ENCODE measurements around the gene KCNK16.

KCNK16 gene

GRCh38 chr6:39321761-39322160 is 741 bp downstream of the KCNK16 start:
- TF ChIP-seq, protein P1, sequence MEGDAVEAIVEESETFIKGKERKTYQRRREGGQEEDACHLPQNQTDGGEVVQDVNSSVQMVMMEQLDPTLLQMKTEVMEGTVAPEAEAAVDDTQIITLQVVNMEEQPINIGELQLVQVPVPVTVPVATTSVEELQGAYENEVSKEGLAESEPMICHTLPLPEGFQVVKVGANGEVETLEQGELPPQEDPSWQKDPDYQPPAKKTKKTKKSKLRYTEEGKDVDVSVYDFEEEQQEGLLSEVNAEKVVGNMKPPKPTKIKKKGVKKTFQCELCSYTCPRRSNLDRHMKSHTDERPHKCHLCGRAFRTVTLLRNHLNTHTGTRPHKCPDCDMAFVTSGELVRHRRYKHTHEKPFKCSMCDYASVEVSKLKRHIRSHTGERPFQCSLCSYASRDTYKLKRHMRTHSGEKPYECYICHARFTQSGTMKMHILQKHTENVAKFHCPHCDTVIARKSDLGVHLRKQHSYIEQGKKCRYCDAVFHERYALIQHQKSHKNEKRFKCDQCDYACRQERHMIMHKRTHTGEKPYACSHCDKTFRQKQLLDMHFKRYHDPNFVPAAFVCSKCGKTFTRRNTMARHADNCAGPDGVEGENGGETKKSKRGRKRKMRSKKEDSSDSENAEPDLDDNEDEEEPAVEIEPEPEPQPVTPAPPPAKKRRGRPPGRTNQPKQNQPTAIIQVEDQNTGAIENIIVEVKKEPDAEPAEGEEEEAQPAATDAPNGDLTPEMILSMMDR (conservative IDR thresholded peaks at IDR 0.05; ENCODE audit: low read depth, low read length), result no peak
- no peak overlapping the region for H3K4me3 ChIP-seq (ENCODE audit: low read length)

GRCh38 chr6:39320363-39320984 is 2.0 kb downstream of the KCNK16 start:
- TF ChIP-seq, protein P1 (conservative IDR thresholded peaks at IDR 0.05; ENCODE audit: low read depth, low read length), result no peak
- DNase-seq (ENCODE audit: low read depth), result no peak
- H3K4me3 ChIP-seq (ENCODE audit: low read length), result no peak overlapping the region

More at GRCh38 chr6:39321761-39322160, 741 bp downstream of the KCNK16 start:
- no peak for DNase-seq (ENCODE audit: low read depth)

DNA sequence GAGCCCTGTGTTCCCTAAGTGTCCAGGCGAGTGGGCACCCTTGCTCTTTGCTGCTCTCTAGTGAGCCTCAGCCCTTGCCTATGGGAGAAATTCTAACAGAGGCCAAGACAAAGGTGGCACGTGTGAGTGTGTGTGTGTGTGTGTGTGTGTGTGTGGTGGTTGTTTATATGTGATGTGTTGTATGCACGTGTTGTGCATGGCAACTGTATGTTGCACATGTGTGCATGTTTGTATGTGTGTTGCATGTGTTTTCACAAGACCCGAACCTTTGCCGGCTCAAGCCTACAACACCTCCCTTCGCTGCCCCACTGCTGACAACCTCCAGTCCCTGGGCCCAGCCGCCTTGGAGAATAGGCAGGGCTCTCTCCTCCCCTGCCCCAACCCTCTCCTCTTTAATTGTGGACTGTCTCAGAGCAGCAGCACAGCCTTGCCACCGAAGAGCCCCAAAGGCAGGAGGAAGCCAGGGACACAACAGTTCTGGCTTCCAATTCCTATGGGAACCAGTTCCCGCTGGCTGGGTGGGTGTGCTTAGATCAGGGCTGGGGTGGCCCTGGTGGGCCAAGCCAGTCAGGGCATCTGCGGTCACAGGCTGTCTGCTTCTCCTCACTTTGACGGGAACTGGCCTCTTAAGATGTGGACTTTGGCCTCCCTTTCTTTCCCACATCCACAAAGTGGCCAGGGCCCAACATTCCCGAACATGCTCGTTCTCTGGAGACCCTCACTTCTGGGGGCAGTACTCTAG is 2.7 kb downstream of the KCNK16 start:
- TF ChIP-seq, protein P1 (conservative IDR thresholded peaks at IDR 0.05; ENCODE audit: low read depth, low read length), result no peak
- DNase-seq (ENCODE audit: low read depth), result no peak
- H3K4me3 ChIP-seq (ENCODE audit: low read length), result no peak overlapping the region

GRCh38 chr6:39317256-39317655 is 5.2 kb downstream of the KCNK16 start:
- TF ChIP-seq, protein P1 (conservative IDR thresholded peaks at IDR 0.05; ENCODE audit: low read depth, low read length), result no peak
- H3K4me3 ChIP-seq (ENCODE audit: low read length), result no peak overlapping the region
- no peak for DNase-seq (ENCODE audit: low read depth)

DNA sequence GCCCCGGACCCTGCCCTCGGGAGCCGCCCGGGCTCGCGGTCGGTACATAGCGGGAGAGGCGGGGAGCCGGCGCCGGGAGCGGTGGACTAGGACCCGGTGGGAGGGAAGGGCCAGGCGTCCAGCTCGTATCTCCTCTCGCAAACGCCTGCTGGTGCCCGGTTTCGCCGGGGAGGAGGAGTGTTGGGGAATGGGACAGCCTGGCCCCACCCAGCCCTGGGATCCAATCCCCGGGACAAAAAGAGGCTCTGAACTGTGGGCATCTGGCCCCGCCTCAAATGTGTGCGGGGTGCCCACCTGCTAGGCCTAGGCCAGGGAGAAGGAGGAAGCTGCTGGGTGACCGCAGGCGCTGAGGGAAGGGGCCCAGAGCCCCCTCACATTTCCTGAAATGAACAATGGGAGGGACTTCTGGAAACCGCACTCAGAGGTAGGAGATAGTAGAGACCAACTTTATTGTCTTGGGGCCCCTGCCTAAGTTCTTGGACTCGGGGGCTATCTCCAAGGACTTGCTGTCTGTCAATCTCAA is 8.2 kb downstream of the KCNK16 start, which contains the start of gene KCNK17:
Gene KCNK17, minus strand, starts transcription at position 147 of the 523 bp plus-strand sequence. Its CDS starts 99 bp downstream, at position 48.
- DNase-seq (ENCODE audit: low read depth), result no peak
- TF ChIP-seq, protein P1 (conservative IDR thresholded peaks at IDR 0.05; ENCODE audit: low read depth, low read length), result no peak
- no peak within 1 kb of the TSS for H3K4me3 ChIP-seq (ENCODE audit: low read length)

- DNase-seq (ENCODE audit: low read depth), result no peak
Observed at GRCh38 chr6:39313526-39314272, 8.8 kb downstream of the KCNK16 start.

More at GRCh38 chr6:39313526-39314272, 8.8 kb downstream of the KCNK16 start:
- H3K4me3 ChIP-seq (ENCODE audit: low read length), result no peak overlapping the region
- TF ChIP-seq, protein P1 (conservative IDR thresholded peaks at IDR 0.05; ENCODE audit: low read depth, low read length), result no peak

Data from retinal pigment epithelial cell (primary cell).